HG02943 (cell line): ENCODE results near the gene PDK2.

ENCODE experiments used
- ATAC-seq: cut with Tn5 transposase; IDR thresholded peaks from one replicate; pipeline ENCODE4 v1.9.1; 2021; ENCODE audit warnings: mild to moderate bottlenecking, low read depth, moderate library complexity; ENCODE audit not compliant: unreplicated experiment

PDK2 gene

DNA sequence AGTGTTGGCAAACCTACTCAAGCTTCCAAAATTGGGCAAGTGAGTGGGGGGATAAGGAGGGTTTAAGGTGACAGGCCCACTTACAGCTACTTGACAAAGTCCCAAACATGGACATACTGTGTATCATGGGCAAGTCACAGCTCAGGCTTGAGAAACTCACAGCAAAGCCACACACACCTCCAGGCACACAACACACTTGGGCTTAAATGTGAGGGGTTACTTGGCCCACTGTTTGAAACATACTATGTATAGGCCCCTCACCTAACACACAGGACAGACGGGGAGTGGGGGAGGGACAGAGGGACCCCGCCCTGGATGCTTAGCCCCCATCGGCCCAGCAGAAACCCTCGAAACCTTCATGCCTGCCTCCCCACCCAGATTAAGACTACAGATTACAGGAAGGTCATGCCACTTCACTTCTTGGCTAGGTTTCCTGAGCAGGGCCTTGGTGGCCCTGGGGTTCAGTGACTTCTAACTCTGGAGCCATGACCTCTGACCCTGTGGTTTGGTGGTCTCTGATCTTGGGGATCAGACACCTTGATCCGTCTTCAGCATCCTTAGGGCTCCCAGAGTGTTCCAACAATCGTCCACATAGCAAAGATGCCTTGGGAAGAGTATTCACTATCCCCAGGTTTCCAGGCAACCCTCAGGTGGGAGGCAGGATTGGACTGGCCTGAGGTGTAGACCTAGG lies 37.1 kb downstream of the PDK2 start:
- no peak for ATAC-seq

DNA sequence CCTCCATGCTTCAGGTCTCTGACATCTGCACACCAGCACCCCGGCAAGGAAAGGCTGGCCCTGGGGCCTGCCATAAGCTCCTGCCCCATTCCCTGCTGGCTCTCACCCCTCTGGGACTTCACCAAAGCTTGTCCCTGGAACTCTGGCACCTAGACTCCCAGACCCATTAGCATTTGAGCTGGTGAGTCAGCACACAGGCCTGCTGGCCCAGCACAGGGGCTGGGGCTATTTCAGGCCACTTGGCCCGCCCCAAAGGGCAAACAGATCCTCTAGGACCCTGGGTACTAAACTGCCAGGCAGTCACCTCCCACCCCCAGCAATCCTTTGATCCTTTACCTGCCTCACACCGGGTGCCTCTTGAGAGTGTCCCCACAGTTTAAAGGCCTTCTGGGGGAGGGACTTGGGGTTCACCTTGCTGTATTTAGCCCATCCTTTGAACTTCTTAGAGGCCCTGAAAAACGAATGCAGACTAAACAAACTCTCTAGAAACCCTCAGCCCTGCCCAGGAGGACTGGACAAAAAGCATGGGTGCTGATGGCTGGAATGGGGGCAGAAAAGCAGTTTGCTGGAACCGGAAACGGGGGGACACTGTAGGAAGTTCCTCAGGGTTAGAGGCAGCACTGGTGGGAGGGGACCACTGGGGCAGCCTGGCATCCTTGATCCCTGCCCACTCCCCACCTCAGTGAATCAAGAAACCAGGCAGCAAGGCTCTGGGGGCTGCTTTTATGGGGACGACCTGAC lies 38.0 kb downstream of the PDK2 start:
- no peak for ATAC-seq

DNA sequence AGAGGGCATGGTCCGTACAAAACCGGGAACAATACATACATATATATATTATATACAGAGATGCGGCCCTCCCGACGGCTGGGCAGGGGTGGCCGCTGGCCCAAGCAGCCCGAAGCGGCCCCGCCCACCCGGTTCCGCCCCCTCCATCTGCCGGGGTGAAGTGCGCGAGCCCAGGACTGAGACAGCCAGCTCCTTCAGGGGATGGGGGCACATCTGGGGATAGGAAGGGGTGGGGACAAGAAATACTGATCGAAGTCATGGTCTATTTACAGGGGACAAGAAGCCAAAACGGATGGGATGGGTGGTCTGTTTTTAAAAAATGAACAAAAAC lies 38.6 kb downstream of the PDK2 start:
- no peak for ATAC-seq

DNA sequence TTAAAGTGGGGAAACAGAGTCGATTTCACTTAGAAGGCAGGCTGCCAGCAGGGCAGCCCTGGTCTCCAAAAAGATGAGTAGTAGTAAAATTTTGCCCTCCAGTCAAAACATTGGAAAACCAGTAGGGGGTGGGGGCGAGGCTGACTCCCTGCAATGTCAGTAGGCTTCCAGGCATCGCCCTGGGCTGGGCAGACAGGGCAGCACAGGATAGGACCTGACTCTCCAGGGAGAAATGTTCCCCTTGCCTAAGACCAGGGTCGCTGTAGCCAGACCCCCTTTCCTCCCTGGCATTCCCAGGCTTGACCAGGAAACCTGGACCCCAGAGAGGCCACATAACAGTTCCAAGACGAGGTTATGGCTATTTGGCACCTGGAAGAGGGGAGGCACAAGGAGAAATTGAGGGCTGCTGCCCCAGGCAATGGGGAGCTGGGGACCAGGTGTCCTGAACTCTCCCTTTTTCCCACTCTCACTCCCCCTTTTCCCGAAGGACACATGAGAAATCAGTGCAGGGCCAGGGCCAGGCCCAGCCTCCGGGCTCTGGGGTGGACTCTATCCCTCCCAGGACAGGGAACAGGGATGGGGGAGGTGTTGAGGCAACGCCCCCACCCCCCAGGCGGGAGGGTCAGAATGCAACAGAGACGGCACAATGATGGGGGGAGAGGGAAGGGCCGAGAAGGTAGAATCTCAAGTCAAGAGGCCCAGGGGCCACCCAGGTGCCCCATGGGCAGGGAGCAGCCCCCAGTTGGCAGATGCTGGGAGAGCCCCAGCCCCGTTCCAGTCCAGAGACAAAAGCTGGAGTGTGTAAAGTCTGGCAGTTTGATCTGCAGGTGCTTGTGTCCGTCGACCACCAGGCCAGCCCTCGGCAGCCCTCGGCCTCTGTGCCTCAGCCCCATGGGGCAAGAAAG lies 39.3 kb downstream of the PDK2 start:
- no peak for ATAC-seq

DNA sequence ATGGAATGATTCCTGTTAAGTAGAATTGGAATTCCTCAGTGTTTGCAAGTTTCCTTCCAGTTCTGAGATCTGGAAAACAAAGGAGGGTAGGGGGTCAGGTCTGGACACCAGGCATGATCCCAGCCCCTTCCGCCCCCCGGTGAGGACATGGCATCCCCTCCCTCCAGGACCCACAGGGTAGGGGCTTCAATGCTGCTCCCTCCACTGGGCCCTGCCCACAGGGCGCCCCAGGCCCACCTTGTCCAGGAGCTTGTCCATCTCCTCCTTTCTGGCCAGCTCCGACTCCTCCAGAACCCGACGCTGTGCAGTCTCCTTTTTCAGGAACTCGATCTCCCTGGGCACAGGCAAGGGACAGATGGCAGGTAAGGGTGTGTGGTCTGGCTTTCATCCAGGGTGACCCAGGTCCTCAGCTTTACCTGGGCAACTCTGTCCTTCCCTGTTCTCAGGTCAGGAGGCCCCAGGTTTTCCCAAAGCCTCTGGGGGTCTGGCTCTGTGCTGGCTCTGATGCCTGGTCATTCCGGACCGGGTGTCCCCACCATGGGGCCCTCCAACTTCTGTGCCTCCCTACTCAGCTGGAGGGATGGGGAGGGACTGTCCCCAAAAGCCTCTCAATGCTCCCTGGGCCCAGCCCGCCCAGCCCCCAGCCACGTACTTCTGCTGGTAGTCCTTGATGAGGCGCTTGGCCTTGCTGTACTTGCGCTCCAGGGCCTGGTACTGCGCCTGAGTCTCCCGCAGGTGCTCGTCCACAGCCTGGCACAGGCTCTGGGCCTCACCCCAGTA lies 40.4 kb downstream of the PDK2 start:
- ATAC-seq = no peak

DNA sequence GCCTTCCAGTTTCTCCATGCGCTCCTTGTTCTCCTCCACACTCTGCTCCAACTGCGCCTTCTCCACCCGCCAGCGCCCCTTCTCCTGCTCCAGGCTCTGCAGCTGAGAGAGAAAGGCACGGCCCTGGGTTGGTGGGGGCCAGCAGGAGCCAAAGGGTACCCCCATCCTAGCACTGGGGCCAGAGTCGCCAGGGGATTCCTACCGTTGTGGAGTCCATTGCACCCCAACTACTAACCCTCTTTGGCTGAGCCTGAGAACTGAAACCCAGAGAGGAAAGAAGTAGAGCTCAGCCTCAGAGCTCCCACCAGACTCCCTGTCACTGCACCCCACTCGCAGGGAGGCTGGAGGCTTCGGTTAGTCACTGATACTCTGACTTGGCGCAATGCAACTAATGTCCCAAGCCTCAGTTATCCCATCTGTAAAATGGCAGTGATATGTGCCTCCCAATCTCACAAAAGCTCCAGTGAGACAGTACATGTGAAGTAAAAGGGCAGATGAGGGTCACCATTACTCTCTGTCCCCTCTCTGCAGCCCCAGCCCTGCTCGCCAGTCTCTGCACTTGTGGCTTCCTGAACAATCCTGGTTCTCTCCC lies 41.0 kb downstream of the PDK2 start:
- no peak for ATAC-seq

DNA sequence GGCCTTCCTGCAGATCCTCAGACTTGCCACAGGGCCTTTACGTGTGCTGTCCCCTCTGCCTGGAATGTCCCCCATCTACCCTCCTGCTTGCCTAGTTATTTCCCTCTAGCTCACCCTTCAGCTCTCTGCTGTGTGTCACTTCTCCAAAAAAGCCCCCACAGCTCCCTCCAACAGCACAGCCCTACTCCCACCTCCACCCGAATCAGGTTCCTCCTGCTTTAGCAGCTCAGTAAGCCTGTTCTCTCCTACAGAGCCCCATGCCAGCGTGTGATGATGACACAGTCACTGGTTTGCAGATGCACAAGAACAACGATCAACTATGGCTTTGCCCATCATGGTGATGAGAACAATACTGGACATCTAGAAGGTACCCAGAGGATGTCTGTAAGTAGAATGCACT lies 41.9 kb downstream of the PDK2 start:
- ATAC-seq = no peak

GRCh38 chr17:50139185-50139783 lies 44.1 kb downstream of the PDK2 start:
- ATAC-seq = no peak

DNA sequence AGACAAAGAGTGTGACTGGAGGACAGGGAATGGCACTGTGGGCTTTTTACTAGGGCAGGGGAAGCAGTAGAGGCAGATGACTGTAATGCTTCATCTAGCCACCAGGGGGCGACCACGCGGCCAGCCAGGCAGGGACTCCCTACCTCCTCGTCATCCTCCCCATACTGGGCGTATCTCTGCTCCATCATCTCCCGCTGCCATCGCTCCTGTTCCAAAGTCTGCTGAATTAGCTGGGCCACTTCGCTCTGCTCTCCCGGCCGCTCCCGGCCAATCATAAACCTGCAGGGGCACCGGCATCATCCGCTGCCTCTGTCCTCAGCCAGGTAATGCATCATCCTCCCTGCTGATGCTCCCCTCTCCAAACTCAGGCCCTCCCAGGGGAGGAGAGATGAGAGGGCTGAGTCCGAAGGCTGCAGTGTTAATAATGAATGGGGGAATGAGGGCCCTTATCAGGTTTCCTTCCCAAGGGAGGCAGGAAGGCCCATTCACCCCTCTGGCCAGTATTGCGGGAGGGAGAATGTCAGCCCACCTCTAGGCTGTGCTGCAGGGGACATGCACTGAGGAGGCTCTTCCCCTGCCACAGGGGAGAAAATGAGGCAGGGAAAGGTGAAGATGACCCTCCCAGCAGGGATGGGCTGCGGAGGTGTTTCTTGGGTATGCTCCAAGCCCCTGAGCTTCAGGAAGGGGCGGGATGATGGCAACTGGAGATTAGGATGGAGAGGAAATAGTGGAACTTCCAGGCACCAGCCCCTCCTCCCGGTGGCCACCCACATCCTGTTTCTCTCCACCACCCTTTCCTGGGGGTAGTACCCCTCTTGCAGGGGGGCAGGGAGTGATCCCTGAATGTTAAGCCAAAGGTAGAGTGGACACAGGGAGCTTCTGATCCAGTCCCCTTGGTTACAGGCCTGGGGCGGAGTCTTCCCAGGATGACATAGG lies 45.1 kb downstream of the PDK2 start:
- ATAC-seq = no peak

GRCh38 chr17:50141026-50141744 lies 46.0 kb downstream of the PDK2 start:
- no peak for ATAC-seq

DNA sequence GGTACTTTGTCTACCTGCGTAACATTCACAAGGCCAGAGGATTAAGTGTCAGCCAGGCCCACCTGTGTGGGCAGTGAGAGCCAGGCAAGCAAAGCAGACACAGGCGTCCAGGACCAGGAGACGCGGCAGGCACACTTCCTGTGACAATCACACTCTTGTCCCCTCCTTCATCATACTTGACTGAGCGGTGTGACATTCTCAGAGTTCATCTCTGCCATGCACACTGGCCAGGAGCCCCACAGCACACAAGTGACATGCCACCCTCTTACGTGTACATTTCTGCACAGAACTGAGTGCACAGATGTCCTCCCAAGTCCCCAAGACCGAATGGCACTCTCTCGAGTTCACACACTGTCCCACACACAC lies 46.6 kb downstream of the PDK2 start:
- ATAC-seq = no peak

DNA sequence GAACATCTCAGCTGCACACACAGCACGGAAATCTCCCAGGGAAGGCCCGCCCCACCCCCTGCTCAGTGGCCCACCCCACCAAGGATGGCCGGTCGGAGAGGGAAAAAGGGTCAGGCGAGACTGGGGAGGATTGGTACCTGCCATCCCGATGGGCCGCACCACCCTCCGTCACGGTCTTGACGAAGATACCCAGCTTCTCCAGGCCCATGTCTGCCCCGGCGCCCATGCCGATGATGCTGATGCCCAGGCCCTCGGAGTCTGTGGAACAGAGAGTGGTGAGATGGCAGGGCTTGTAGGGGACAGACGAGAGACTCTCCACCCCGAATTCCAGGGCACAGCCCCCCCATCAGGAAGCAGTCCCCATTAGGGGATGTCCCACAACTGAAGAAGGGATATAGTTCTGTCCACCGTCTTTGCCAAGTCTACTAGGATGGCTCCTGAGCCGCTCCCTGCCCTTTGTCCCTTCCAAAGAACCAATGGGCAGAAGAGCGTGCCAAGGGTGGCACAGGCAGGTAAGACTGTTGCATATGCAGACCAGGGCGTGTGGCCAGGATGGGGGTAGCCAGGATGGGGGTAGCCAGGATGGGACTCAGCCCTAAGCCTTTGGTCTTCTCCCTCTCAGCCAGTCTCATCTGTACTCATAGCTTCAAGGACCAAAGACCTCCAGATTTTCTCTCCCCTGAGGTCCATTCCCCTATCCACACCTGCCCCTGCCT lies 48.5 kb downstream of the PDK2 start:
- ATAC-seq = no peak

DNA sequence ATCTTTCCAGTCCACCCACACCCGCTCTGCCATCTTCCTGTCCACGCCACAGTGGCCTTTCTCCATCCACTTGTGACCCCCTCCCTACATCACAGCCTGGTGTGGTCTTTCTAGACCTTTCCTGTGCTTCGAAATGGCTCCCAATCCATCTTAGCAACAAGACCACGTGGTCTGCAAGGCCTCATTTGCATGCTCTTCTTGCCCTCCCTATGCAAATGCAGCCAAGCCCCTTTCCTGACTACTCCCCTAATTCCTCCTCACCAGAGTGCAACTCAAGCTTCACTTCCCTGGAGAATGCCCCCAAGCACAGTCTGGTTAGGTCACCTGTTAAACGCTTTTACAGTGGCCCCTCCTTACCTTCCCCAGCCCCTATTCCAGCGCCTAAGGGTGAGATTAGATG lies 49.2 kb downstream of the PDK2 start:
- no peak for ATAC-seq

DNA sequence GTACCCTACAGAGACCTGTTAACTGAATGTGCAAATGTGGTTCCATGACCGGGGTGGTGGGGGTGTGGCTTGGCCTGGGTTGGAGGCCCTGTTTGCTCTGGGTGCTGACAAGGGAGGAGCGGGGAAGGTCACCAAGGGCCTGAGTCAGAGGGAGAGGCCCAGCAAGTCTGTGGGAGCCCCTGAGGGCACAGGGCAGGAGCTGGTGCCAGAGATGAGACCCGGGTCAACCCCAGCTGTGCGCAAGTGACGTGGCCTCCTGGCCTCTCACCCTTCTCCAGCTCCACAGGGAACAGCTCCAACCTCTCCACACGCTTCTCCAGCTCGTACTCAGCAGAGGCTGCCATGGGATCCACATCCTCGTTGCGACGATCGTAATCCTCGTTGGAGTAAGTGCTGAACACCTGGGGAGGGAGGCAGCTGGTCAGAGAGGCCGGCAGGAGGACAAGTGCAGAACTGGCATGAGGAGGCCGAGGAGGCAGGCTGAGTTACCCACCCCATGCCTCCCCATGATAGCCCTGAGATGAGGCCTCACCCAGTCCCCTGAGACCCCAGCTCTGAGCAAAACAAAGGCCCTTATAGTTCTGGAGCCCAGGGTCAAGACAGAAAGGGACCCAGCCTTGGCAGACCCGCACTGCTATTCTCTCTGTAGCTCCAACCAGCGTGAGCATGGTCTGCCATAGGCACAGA lies 49.8 kb downstream of the PDK2 start:
- ATAC-seq = no peak

GRCh38 chr17:50145532-50146229 lies 50.5 kb downstream of the PDK2 start:
- ATAC-seq = no peak

DNA sequence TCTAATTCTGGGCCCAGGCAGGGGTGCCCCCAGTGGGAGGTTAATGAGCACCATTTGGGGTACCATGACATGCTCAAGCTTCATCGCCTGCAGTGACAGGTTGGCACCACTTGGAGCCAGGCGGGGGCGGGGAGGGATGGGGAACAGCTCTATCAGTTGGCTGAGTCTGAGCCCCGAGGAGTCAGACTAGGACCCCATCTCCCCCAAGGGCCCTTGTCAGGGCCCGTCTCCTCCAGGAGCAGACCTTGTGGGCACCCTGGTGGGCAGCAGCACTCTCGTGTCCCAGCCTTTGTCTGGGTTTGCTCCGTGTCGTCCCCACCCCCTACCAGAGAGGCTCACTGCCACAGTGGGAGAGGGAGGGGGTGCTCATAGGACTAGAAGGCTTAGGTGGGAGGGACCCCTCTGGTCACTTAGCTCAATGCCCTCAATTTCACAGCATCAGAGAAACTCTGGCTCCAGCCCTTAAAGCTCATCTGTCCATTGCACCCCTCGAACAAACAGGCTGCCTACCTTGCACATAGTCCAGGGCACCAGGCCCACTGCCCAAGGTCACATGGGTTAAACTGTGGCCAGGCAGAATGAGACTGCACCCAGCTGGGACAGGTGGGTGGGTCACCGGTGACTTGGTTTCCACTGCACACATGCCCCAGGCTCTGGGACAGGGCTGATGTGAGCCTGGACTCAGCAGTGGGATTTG lies 51.2 kb downstream of the PDK2 start:
- ATAC-seq = no peak
